Loucy (cell line): ENCODE results near the gene TGM4.

Source experiments
- H2AFZ ChIP-seq: fragments of 200-600 bp; sonication (generic); 2 replicates; pipeline ENCODE4 v1.6.0; 2016; ENCODE audit warnings: antibody characterized with exemption, mild to moderate bottlenecking, low read length, moderate library complexity
- H3F3A ChIP-seq: fragments of 200-600 bp; 2 replicates; pipeline ENCODE4 v1.6.0; 2016; ENCODE audit warnings: antibody characterized with exemption, low read depth, mild to moderate bottlenecking
- H3K27me3 ChIP-seq: fragments of 200-600 bp; sonication (generic); 2 replicates; pipeline ENCODE4 v1.6.1; 2014; ENCODE audit warnings: low read length, mild to moderate bottlenecking; ENCODE audit not compliant: insufficient read depth, poor library complexity, severe bottlenecking
- H3K36me3 ChIP-seq: fragments of 200-600 bp; sonication (generic); 2 replicates; pipeline ENCODE4 v1.6.1; 2016; ENCODE audit warnings: low read length; ENCODE audit not compliant: insufficient read depth
- H3K4me1 ChIP-seq: fragments of 200-600 bp; sonication (generic); 2 replicates; pipeline ENCODE4 v1.5.1; 2014; ENCODE audit warnings: low read length, mild to moderate bottlenecking; ENCODE audit not compliant: insufficient read depth, poor library complexity, severe bottlenecking
- H3K4me2 ChIP-seq: fragments of 200-600 bp; sonication (generic); 2 replicates; pipeline ENCODE4 v1.6.0; 2014; ENCODE audit warnings: antibody characterized with exemption, low read length, low read depth, mild to moderate bottlenecking; ENCODE audit not compliant: poor library complexity, severe bottlenecking
- H3K4me3 ChIP-seq: fragments of 200-600 bp; sonication (generic); 2 replicates; pipeline ENCODE4 v1.5.1; 2014; ENCODE audit warnings: low read length, mild to moderate bottlenecking, mixed read lengths; ENCODE audit not compliant: poor library complexity, severe bottlenecking
- H3K79me2 ChIP-seq: fragments of 200-600 bp; sonication (generic); 2 replicates; pipeline ENCODE4 v1.6.1; 2014; ENCODE audit warnings: low read length; ENCODE audit not compliant: insufficient read depth
- H3K9ac ChIP-seq: fragments of 200-600 bp; sonication (generic); 2 replicates; pipeline ENCODE4 v1.6.0; 2014; ENCODE audit warnings: mild to moderate bottlenecking, low read depth, low read length, moderate library complexity; ENCODE audit not compliant: poor library complexity, severe bottlenecking
- H3K9me2 ChIP-seq: fragments of 200-600 bp; sonication (generic); replicated peaks from 2 replicates; pipeline ENCODE4 v1.6.1; 2016; ENCODE audit warnings: low read depth, low read length, mixed read lengths
- H3K9me3 ChIP-seq: fragments of 200-600 bp; sonication (generic); 2 replicates; pipeline ENCODE4 v1.6.1; 2014; ENCODE audit warnings: mild to moderate bottlenecking, antibody characterized with exemption, low read length, low read depth; ENCODE audit not compliant: insufficient read depth
- H4K20me1 ChIP-seq: fragments of 200-600 bp; sonication (generic); 2 replicates; pipeline ENCODE4 v1.6.0; 2014; ENCODE audit warnings: antibody characterized with exemption, low read length, mild to moderate bottlenecking; ENCODE audit not compliant: insufficient read depth, poor library complexity, severe bottlenecking
- EZH2phosphoT487 ChIP-seq: fragments of 200-600 bp; IDR thresholded peaks from 2 replicates; pipeline ENCODE4 v1.6.1; 2018; ENCODE audit warnings: antibody characterized with exemption, mild to moderate bottlenecking, moderate library complexity, borderline replicate concordance
- TF ChIP-seq, protein P1 (sequence below): fragments of 200-600 bp; sonication (generic); conservative IDR thresholded peaks from 2 replicates; pipeline ENCODE4 v1.5.1; 2014; ENCODE audit warnings: mild to moderate bottlenecking, antibody characterized with exemption, low read length

TGM4 gene

DNA sequence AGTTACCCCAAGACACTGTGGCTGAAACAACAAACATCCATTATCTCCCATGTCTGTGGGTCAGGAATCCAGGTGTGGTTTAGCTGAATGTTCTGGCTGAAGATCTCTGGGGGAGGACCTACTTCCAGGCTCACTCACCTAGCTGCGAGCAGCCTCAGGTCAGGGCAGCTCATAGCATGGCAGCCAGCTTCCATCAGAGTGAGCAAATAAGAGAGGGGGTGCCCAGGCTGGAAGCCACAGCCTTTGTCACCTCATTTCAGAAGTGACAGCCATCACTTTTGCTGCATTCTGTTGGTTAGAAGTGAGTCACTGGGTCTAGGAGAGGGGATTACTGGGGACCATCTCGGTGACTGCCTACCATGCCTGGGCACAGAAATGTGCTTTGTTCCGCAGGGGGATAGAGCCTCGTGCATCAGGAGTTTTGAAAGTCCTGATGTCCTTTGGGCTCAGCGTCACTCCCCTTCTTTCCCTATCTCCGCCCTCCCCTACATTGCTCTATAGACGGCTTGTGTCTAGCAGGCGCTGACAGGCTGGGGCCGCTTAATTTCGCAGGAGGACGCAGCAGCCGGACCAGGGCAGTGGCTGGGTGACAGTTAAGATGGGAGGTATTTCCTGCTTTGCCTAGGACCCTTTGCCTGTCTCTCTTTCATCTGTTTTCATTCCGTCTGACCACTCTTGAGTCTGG is 25.4 kb downstream of the TGM4 start:
- Histone ChIP-seq H3K9me2 (no peaks in the 10 kb centered on the region), H3K4me3 (no peak overlapping the region), H2AFZ (no peak overlapping the region), H3K9me3 (no peaks in the 10 kb centered on the region), H3K4me2 (no peak overlapping the region), H3K79me2 (no peaks in the 10 kb centered on the region), H3K9ac (no peak overlapping the region), H4K20me1 (no peaks in the 10 kb centered on the region), H3K27me3 (no peaks in the 10 kb centered on the region), H3K36me3 (no peaks in the 10 kb centered on the region), H3F3A (no peaks in the 10 kb centered on the region), H3K4me1 (no peaks in the 10 kb centered on the region)
- TF ChIP-seq, protein P1, sequence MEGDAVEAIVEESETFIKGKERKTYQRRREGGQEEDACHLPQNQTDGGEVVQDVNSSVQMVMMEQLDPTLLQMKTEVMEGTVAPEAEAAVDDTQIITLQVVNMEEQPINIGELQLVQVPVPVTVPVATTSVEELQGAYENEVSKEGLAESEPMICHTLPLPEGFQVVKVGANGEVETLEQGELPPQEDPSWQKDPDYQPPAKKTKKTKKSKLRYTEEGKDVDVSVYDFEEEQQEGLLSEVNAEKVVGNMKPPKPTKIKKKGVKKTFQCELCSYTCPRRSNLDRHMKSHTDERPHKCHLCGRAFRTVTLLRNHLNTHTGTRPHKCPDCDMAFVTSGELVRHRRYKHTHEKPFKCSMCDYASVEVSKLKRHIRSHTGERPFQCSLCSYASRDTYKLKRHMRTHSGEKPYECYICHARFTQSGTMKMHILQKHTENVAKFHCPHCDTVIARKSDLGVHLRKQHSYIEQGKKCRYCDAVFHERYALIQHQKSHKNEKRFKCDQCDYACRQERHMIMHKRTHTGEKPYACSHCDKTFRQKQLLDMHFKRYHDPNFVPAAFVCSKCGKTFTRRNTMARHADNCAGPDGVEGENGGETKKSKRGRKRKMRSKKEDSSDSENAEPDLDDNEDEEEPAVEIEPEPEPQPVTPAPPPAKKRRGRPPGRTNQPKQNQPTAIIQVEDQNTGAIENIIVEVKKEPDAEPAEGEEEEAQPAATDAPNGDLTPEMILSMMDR, result no peak

DNA sequence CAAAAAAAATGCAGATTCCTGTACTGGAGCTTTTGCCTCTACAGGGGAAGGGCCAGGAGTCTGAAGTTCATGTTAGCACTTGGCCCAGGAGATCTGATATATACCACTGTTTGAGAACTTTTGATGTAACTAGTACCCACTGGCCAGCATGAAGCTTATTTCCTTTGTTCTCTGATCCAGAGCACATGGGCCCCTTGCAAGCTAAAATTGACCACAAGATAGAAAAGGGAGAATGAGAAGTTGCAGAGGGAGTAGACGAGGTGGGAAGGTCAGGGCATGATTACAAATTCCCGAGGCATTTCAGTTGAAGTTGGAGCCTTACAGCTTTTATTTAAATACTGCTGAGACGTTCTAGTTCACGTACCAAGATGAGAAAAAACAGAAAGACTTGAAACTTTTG is 28.2 kb downstream of the TGM4 start:
- no peak overlapping the region for H3K4me3 ChIP-seq
- no peaks in the 10 kb centered on the region for H3K79me2 ChIP-seq
- no peak overlapping the region for H2AFZ ChIP-seq
- H3F3A ChIP-seq, result no peaks in the 10 kb centered on the region
- TF ChIP-seq EZH2phosphoT487, result no peak
- TF ChIP-seq, protein P1, result no peak
- H3K9me3 ChIP-seq, result peaks cover 8% of the 10 kb centered on the region; the same call in 1 of the 2 replicates
- no peaks in the 10 kb centered on the region for H4K20me1 ChIP-seq
- H3K36me3 ChIP-seq, result no peaks in the 10 kb centered on the region
- H3K27me3 ChIP-seq, result no peaks in the 10 kb centered on the region
- H3K9me2 ChIP-seq, result no peaks in the 10 kb centered on the region
- H3K4me2 ChIP-seq, result no peak overlapping the region
- H3K9ac ChIP-seq, result no peak overlapping the region
- no peaks in the 10 kb centered on the region for H3K4me1 ChIP-seq

DNA sequence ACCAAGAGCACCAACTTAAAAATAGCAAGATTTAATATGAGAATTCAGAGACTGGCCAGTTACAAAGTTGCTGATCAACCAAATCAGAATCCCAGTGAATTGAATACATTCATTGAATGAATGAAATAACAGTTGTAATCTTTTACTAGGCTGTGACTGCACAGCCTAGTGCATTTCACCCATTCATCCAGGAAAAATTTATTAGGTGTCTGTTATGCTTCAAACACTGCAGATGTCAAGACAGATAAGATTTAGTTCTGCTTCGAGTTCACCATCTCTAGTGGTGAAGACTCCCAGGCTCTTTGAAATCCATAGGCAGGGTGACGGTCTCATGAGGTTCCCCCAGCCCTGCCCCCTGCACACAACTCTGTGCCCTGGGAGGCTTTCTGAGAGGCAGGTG is 28.9 kb downstream of the TGM4 start:
- Histone ChIP-seq H4K20me1 (no peaks in the 10 kb centered on the region), H3K27me3 (no peaks in the 10 kb centered on the region), H3K4me1 (no peaks in the 10 kb centered on the region), H2AFZ (no peak overlapping the region), H3K4me2 (no peak overlapping the region), H3K9me2 (no peaks in the 10 kb centered on the region), H3K9ac (no peak overlapping the region), H3K4me3 (no peak overlapping the region), H3K9me3 (peaks cover 8% of the 10 kb centered on the region; the same call in 1 of the 2 replicates), H3K79me2 (no peaks in the 10 kb centered on the region), H3K36me3 (no peaks in the 10 kb centered on the region), H3F3A (no peaks in the 10 kb centered on the region)
- no peak for TF ChIP-seq EZH2phosphoT487
- TF ChIP-seq, protein P1, result no peak
